Activated naive CD4-positive, alpha-beta T cell treated with anti-CD3 and anti-CD28 coated beads, Interleukin-2, amount 50 U/mL, for 24 hours (primary cell): ENCODE measurements around the gene ATF7IP2.
"Not testable (repeated sequence)": the region's sequence is repeated elsewhere in the genome, so short reads cannot be mapped to it uniquely, and the experiment has no call there.

Source experiments
- H3K27ac Mint-ChIP-seq: one replicate; pipeline ENCODE4 v1.8.0; 2021; ENCODE audit warnings: mild to moderate bottlenecking, mixed read lengths
- H3K27me3 Mint-ChIP-seq: one replicate; pipeline ENCODE4 v1.8.0; 2021; ENCODE audit warnings: mixed read lengths
- H3K36me3 Mint-ChIP-seq: one replicate; pipeline ENCODE4 v1.8.0; 2021; ENCODE audit warnings: mixed read lengths
- H3K4me1 Mint-ChIP-seq: one replicate; pipeline ENCODE4 v1.8.0; 2021; ENCODE audit warnings: mixed read lengths
- H3K4me3 Mint-ChIP-seq: one replicate; pipeline ENCODE4 v1.8.0; 2021; ENCODE audit warnings: mild to moderate bottlenecking, mixed read lengths
- H3K9me3 Mint-ChIP-seq: one replicate; pipeline ENCODE4 v1.8.0; 2021; ENCODE audit warnings: mixed read lengths

Gene ATF7IP2, protein sequence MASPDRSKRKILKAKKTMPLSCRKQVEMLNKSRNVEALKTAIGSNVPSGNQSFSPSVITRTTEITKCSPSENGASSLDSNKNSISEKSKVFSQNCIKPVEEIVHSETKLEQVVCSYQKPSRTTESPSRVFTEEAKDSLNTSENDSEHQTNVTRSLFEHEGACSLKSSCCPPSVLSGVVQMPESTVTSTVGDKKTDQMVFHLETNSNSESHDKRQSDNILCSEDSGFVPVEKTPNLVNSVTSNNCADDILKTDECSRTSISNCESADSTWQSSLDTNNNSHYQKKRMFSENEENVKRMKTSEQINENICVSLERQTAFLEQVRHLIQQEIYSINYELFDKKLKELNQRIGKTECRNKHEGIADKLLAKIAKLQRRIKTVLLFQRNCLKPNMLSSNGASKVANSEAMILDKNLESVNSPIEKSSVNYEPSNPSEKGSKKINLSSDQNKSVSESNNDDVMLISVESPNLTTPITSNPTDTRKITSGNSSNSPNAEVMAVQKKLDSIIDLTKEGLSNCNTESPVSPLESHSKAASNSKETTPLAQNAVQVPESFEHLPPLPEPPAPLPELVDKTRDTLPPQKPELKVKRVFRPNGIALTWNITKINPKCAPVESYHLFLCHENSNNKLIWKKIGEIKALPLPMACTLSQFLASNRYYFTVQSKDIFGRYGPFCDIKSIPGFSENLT

GRCh38 chr16:10385725-10386516 is at the start of gene ATF7IP2:
Gene ATF7IP2 (plus strand): TSS chr16:10386061. CDS start chr16:10430621, 44,560 bp downstream.
- Mint-ChIP-seq H3K4me3 (peak within 1 kb of the TSS; percentile 95), H3K27ac (peak within 1 kb of the TSS; percentile 96), H3K4me1 (peaks cover 46% of the 10 kb centered on the region), H3K9me3 (no peaks in the 10 kb centered on the region), H3K27me3 (no peaks in the 10 kb centered on the region), H3K36me3 (peaks cover 12% of the 10 kb centered on the region)

GRCh38 chr16:10338426-10338825 is 47.4 kb upstream of the ATF7IP2 start:
- Mint-ChIP-seq H3K4me3 (no peak overlapping the region), H3K27me3 (no peaks in the 10 kb centered on the region), H3K9me3 (peaks cover 22% of the 10 kb centered on the region), H3K27ac (no peak overlapping the region), H3K36me3 (peaks cover 16% of the 10 kb centered on the region), H3K4me1 (peaks cover 14% of the 10 kb centered on the region)

DNA sequence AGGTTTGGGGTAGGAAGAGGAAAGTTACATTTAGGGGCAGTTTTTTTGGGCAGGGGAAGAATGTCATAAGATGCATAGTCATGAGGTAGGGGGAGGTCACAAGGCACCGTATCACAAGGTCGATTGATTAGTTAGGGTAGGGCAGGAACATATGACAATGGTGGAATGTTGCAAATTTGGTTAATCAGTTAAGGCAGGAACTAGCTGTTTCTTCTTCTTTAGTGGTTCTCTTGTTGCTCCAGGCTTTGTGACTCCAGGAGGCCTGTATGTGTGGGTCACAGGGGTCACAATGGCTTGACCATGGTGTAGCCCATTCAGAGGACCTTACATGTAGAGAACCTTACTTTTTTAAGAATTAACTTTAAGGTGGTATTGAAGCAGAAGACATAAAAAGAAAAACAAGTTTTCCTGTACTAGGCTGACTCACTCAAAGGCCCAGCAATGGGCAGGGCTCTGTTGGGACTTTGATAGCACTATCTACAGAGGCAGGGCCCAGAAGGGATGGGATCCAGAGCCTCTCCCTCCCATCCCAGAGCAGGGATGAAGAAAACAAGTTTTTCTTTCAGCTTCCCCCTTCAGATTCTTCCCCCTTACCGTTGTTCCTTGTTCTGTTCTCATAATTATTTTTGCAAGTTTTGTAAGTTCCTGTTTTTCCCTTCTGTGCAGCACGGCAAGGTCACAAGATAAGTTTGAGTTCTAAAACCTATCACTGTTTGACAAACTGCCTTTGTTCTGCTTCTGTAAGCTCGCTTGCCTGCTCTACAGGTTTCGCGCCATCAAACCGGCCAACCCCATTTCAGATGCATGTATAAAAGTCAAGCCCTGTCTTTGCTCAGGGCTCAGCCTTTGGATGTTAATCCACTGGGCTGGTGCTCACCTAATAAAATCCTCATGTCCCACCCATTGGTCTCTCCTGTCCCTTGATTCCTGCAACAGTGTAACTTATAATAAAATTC is 45.8 kb upstream of the ATF7IP2 start:
- H3K36me3 Mint-ChIP-seq, result peaks cover 19% of the 10 kb centered on the region
- no peak overlapping the region for H3K4me3 Mint-ChIP-seq
- H3K27ac Mint-ChIP-seq, result no peak overlapping the region
- no peaks in the 10 kb centered on the region for H3K27me3 Mint-ChIP-seq
- H3K4me1 Mint-ChIP-seq, result peaks cover under 1% of the 10 kb centered on the region
- peaks cover 25% of the 10 kb centered on the region for H3K9me3 Mint-ChIP-seq

- H3K27me3 Mint-ChIP-seq, result no peaks in the 10 kb centered on the region
- H3K4me3 Mint-ChIP-seq, result no peak overlapping the region
- H3K4me1 Mint-ChIP-seq, result no peaks in the 10 kb centered on the region
- peaks cover 22% of the 10 kb centered on the region for H3K36me3 Mint-ChIP-seq
- H3K9me3 Mint-ChIP-seq, result peaks cover 25% of the 10 kb centered on the region
- H3K27ac Mint-ChIP-seq, result no peak overlapping the region
Measured at GRCh38 chr16:10343124-10343760, 42.6 kb upstream of the ATF7IP2 start.

DNA sequence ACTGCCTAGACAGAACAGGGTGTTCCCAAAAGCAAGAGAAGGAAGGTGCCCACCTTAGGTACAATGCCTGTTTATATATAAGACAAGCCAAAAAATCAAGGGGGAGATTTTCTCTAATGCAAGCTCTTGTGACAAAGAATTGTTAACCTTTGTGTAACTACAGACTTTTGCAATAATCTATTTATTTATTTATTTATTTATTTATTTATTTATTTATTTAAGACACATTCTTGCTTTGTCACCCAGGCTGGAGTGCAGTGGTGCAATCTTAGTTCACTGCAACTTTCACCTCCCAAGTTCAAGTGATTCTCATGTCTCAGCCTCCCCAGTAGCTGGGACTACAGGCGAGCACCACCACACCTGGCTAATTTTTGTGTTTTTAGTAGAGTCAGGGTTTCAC is 41.2 kb upstream of the ATF7IP2 start:
- Mint-ChIP-seq H3K9me3 (peaks cover 20% of the 10 kb centered on the region), H3K36me3 (peaks cover 17% of the 10 kb centered on the region)
- not testable (repeated sequence) for H3K4me3 Mint-ChIP-seq, H3K4me1 Mint-ChIP-seq, H3K27ac Mint-ChIP-seq, H3K27me3 Mint-ChIP-seq

DNA sequence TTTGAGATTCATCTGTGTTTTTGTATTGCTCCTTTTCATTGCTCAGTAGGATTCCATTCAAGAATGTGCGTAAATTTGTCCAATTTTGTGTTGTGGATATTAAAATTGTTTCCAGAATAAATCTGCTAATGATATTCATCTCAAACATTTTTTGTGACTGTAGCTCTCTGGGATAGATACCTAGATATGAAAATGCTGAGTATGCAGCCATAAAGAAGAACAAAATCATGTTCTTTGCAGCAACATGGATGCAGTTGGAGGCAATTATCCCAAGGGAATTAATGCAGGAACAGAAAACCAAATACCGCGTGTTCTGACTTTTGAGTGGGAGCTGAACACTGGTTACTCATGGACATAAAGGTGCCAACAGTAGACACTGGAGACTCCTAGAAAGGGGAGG is 40.2 kb upstream of the ATF7IP2 start:
- H3K4me3 Mint-ChIP-seq, result no peak overlapping the region

GRCh38 chr16:10349851-10350250 is 36.0 kb upstream of the ATF7IP2 start:
- Mint-ChIP-seq H3K27ac (no peak overlapping the region), H3K4me3 (no peak overlapping the region), H3K4me1 (no peaks in the 10 kb centered on the region), H3K27me3 (no peaks in the 10 kb centered on the region), H3K36me3 (peaks cover 4% of the 10 kb centered on the region), H3K9me3 (no peaks in the 10 kb centered on the region)

More for the DNA sequence above, 40.2 kb upstream of the ATF7IP2 start:
- peaks cover 20% of the 10 kb centered on the region for H3K9me3 Mint-ChIP-seq
- H3K36me3 Mint-ChIP-seq, result peaks cover 14% of the 10 kb centered on the region
- no peaks in the 10 kb centered on the region for H3K4me1 Mint-ChIP-seq
- no peak overlapping the region for H3K27ac Mint-ChIP-seq
- no peaks in the 10 kb centered on the region for H3K27me3 Mint-ChIP-seq

DNA sequence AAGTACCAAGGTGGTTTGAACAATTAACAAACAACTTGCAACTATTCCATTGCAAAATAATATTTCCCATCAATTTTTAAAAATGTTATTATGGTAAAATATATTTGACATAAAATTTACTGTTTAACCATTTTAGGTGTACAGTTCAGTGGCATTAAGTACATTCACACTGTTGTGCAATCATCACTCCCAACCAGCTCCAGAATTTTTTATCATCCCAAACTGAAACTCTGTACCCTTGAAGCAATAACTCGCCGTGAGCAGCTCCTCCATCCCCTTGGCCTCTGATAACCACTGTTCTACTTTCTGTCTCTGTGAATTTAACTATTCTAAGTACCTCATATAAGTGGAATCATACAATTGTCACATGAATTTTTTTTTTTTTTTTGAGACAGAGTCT is 33.6 kb upstream of the ATF7IP2 start:
- no peak overlapping the region for H3K27ac Mint-ChIP-seq
- no peaks in the 10 kb centered on the region for H3K27me3 Mint-ChIP-seq
- no peaks in the 10 kb centered on the region for H3K4me1 Mint-ChIP-seq
- H3K4me3 Mint-ChIP-seq, result no peak overlapping the region
- H3K9me3 Mint-ChIP-seq, result no peaks in the 10 kb centered on the region
- no peaks in the 10 kb centered on the region for H3K36me3 Mint-ChIP-seq

DNA sequence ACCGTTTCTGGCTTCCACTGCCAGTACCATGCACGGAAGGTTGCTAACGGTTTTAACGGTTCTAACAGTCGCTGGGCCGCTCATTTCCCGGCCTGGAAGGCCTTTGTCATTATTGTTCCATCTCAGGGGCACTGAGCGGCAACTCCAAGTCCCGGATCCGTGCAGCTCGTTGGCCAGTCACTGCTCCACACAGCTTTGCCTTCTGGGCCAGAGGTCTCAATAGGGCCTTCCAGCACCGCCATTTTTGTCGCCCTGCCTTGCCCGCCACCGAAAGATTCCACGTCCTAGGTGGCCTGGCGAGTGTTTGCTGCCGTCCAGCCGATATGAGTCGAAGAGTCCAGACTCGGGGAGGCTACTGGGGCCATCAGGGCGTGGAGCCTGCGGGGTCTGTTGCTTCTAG is 30.3 kb upstream of the ATF7IP2 start:
- Mint-ChIP-seq H3K4me3 (no peak overlapping the region), H3K27me3 (no peaks in the 10 kb centered on the region), H3K27ac (no peak overlapping the region), H3K36me3 (no peaks in the 10 kb centered on the region), H3K4me1 (no peaks in the 10 kb centered on the region), H3K9me3 (no peaks in the 10 kb centered on the region)

- Mint-ChIP-seq H3K4me1 (peaks cover 4% of the 10 kb centered on the region), H3K4me3 (no peak overlapping the region), H3K36me3 (peaks cover 2% of the 10 kb centered on the region), H3K27ac (no peak overlapping the region), H3K27me3 (no peaks in the 10 kb centered on the region), H3K9me3 (no peaks in the 10 kb centered on the region)
Measured at GRCh38 chr16:10356870-10357842, 28.7 kb upstream of the ATF7IP2 start.

DNA sequence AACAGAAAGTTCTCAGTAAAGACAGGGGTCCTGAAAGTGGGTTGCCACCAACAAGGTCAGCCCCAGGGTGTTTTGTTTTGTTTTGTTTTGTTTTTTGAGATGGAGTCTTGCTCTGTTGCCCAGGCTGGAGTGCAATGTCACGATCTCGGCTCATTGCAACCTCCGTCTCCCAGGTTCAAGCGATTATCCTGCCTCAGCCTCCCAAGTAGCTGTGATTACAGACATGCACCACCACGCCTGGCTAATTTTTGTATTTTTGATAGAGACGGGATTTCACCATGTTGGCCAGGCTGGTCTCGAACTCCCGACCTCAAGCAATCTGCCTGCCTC is 24.1 kb upstream of the ATF7IP2 start:
- peak overlapping the region; percentile 76 for H3K27ac Mint-ChIP-seq
- H3K36me3 Mint-ChIP-seq, H3K27me3 Mint-ChIP-seq, H3K9me3 Mint-ChIP-seq, H3K4me3 Mint-ChIP-seq: not testable (repeated sequence)
- H3K4me1 Mint-ChIP-seq, result peaks cover 12% of the 10 kb centered on the region

- Mint-ChIP-seq H3K4me3 (peak overlapping the region; percentile 33), H3K36me3 (peaks cover 4% of the 10 kb centered on the region), H3K27me3 (no peaks in the 10 kb centered on the region)
Measured at GRCh38 chr16:10362077-10362863, 23.6 kb upstream of the ATF7IP2 start.

DNA sequence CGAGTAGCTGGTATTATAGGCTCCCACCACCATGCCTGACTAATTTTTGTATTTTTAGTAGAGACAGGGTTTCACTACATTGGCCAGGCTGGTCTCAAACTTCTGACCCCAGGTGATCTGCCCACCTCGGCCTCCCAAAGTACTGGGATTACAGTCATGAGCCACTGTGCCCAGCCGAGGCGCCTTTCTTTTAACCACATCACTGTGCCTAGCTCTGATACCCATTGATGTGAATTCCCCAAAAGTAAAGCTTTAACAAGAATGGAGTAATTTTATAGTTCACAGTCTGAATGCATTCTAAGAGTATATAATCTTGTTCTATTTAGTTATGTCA is 23.0 kb upstream of the ATF7IP2 start:
- Mint-ChIP-seq H3K4me1 (peaks cover 12% of the 10 kb centered on the region), H3K4me3 (peak overlapping the region; percentile 15)
- H3K36me3 Mint-ChIP-seq, H3K27me3 Mint-ChIP-seq, H3K27ac Mint-ChIP-seq, H3K9me3 Mint-ChIP-seq: not testable (repeated sequence)

More at GRCh38 chr16:10362077-10362863, 23.6 kb upstream of the ATF7IP2 start:
- peaks cover 12% of the 10 kb centered on the region for H3K4me1 Mint-ChIP-seq
- H3K9me3 Mint-ChIP-seq, result no peaks in the 10 kb centered on the region
- peak overlapping the region; percentile 76 for H3K27ac Mint-ChIP-seq
